Esophagus muscularis mucosa (tissue), 4 donors: ENCODE results near the gene HOXA4. TPM values are rescaled to one million over a fixed set of nuclear protein-coding genes. Genes with fewer than 3 reads are reported as not detected.
A peak's percentile ranks its signal among the peaks of the same experiment; 100 is the strongest.

ENCODE experiments used
- DNase-seq: peaks from one replicate; pipeline ENCODE4 v3.0.0-alpha.2; 2017; ENCODE audit errors: extremely low spot score
- H3K27ac ChIP-seq, 4 donors: fragments of 200-600 bp; sonication (generic); replicated peaks in 1 of 4; 1 replicate in 3 of 4; 2 replicates in 1 of 4; pipeline ENCODE4 v1.5.1; 2016 to 2019; ENCODE audit warnings: mild to moderate bottlenecking in 1 of 4
- H3K27me3 ChIP-seq, 4 donors: fragments of 200-600 bp; sonication (generic); one replicate each; pipeline versions ENCODE4 v1.5.1 to v1.6.0; 2016 to 2019
- H3K36me3 ChIP-seq, 4 donors: fragments of 200-600 bp; sonication (generic); one replicate each; pipeline ENCODE4 v1.5.1; 2016 to 2019
- H3K4me1 ChIP-seq, 4 donors: fragments of 200-600 bp; sonication (generic); one replicate each; pipeline ENCODE4 v1.5.1; 2016 to 2019
- H3K4me3 ChIP-seq, 4 donors: fragments of 200-600 bp; sonication (generic); 1 replicate in 2 of 4; 2 replicates in 2 of 4; pipeline ENCODE4 v1.5.1; 2016 to 2019; ENCODE audit warnings: mild to moderate bottlenecking in 4 of 4, moderate library complexity in 1 of 4
- H3K9me3 ChIP-seq, 4 donors: fragments of 200-600 bp; sonication (generic); 1 replicate in 3 of 4; 2 replicates in 1 of 4; pipeline ENCODE4 v1.5.1; 2016 to 2019
- EP300 ChIP-seq: sonication (generic); formaldehyde crosslinking; IDR thresholded peaks from one replicate; pipeline ENCODE4 v1.6.1; 2017; ENCODE audit warnings: antibody characterized with exemption
- POLR2A ChIP-seq: fragments of 450-650 bp; IDR thresholded peaks from one replicate; pipeline ENCODE4 v1.6.1; 2017; ENCODE audit warnings: antibody characterized with exemption, moderate library complexity, mild to moderate bottlenecking, low read depth
- POLR2AphosphoS5 ChIP-seq, 2 donors: sonication (generic); formaldehyde crosslinking; IDR thresholded peaks; one replicate each; pipeline ENCODE4 v1.6.1; 2017; ENCODE audit warnings: antibody characterized with exemption in 2 of 2
- WGBS: methylation state at CpG from one replicate; pipeline ENCODE4 v1.1.5; 2018; 5-methylcytosine and 5-hydroxymethylcytosine counted together
- intact Hi-C: fragments of 100-400 bp; cut with DNase I; formaldehyde crosslinking; loops from one replicate; pipeline ENCODE4 v1.15.1; 2023
- total RNA-seq, 4 donors: library from RNA; depleted of rRNA; stranded (reverse); fragments of >200 nt; gene quantifications; one replicate each; pipeline versions ENCODE4 v1.1.0 to v1.2.1, GENCODE V29; 2016
- TF ChIP-seq, protein P1 (sequence below), 3 experiments: fragments of 200-600 bp in 2 of 3; fragments of 450-650 bp in 1 of 3; sonication (generic) in 2 of 3; IDR thresholded peaks; one replicate each; pipeline ENCODE4 v1.5.1; 2017 to 2019; ENCODE audit warnings: antibody characterized with exemption in 3 of 3, mild to moderate bottlenecking in 2 of 3, moderate library complexity in 1 of 3

HOXA4 gene
- total RNA-seq, 4 donors from 2014 or later: 12.5 to 26.8 (median 18.1) TPM

- TF ChIP-seq, protein P1, sequence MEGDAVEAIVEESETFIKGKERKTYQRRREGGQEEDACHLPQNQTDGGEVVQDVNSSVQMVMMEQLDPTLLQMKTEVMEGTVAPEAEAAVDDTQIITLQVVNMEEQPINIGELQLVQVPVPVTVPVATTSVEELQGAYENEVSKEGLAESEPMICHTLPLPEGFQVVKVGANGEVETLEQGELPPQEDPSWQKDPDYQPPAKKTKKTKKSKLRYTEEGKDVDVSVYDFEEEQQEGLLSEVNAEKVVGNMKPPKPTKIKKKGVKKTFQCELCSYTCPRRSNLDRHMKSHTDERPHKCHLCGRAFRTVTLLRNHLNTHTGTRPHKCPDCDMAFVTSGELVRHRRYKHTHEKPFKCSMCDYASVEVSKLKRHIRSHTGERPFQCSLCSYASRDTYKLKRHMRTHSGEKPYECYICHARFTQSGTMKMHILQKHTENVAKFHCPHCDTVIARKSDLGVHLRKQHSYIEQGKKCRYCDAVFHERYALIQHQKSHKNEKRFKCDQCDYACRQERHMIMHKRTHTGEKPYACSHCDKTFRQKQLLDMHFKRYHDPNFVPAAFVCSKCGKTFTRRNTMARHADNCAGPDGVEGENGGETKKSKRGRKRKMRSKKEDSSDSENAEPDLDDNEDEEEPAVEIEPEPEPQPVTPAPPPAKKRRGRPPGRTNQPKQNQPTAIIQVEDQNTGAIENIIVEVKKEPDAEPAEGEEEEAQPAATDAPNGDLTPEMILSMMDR (IDR thresholded peaks at IDR 0.05): no peak
- TF ChIP-seq POLR2AphosphoS5 (IDR thresholded peaks at IDR 0.05) (peak; percentile 60 to 76), POLR2A (no peak)
- intact Hi-C loops: no loop called here
- DNase-seq: no peak
- H3K27ac ChIP-seq: peak overlapping the region; percentile 96 to 100 (median 99)
- H3K27me3 ChIP-seq: no peaks in the 10 kb centered on the region
- no peaks in the 10 kb centered on the region for H3K36me3 ChIP-seq
- no peaks in the 10 kb centered on the region for H3K9me3 ChIP-seq
- 30% methylated on average over 2 of the region's 2 CpGs for WGBS
- H3K4me1 ChIP-seq: peaks cover 20 to 82% (median 81%) of the 10 kb centered on the region in 4 donors
- peak overlapping the region in 2 of 4 donors; percentile 1 to 10 for H3K4me3 ChIP-seq
Observed at GRCh38 chr7:27128034-27128433, 2.5 kb downstream of the HOXA4 start.

- TF ChIP-seq POLR2AphosphoS5 (IDR thresholded peaks at IDR 0.05) (no peak), EP300 (no peak), POLR2A (no peak)
- TF ChIP-seq, protein P1 (IDR thresholded peaks at IDR 0.05): no peak
- Histone ChIP-seq H3K27me3 (no peaks in the 10 kb centered on the region), H3K36me3 (no peaks in the 10 kb centered on the region), H3K9me3 (no peaks in the 10 kb centered on the region), H3K27ac (peak overlapping the region; percentile 96 to 100 (median 99)), H3K4me3 (peak overlapping the region in 1 of 4 donors; percentile 4), H3K4me1 (peaks cover 21 to 74% (median 73%) of the 10 kb centered on the region in 4 donors)
- intact Hi-C loops: no loop called here
- 29% methylated on average over 3 of the region's 3 CpGs for WGBS
- DNase-seq: no peak
Observed at GRCh38 chr7:27126596-27127327, 3.8 kb downstream of the HOXA4 start.

- Histone ChIP-seq H3K27me3 (no peaks in the 10 kb centered on the region), H3K36me3 (no peaks in the 10 kb centered on the region), H3K27ac (peak overlapping the region; percentile 96 to 100 (median 99)), H3K4me1 (peaks cover 21 to 73% (median 71%) of the 10 kb centered on the region in 4 donors), H3K9me3 (no peaks in the 10 kb centered on the region), H3K4me3 (no peak overlapping the region)
- intact Hi-C loops: no loop called here
- no peak for DNase-seq
- TF ChIP-seq POLR2AphosphoS5 (IDR thresholded peaks at IDR 0.05) (no peak), EP300 (no peak), POLR2A (no peak)
- TF ChIP-seq, protein P1 (IDR thresholded peaks at IDR 0.05): no peak
- WGBS: 35% methylated on average over 5 of the region's 5 CpGs
Observed at GRCh38 chr7:27125986-27126394, 4.6 kb downstream of the HOXA4 start.

- TF ChIP-seq POLR2AphosphoS5 (IDR thresholded peaks at IDR 0.05) (peak in 1 of 2 donors; percentile 26), POLR2A (no peak), EP300 (no peak)
- TF ChIP-seq, protein P1 (IDR thresholded peaks at IDR 0.05): no peak
- H3K9me3 ChIP-seq: no peaks in the 10 kb centered on the region
- H3K36me3 ChIP-seq: no peaks in the 10 kb centered on the region
- intact Hi-C loops: no loop called here
- peak overlapping the region; percentile 50 to 75 (median 66) for H3K4me3 ChIP-seq
- 41% methylated on average over 7 of the region's 8 CpGs for WGBS
- H3K4me1 ChIP-seq: peaks cover 26 to 80% (median 80%) of the 10 kb centered on the region in 4 donors
- DNase-seq: no peak
- no peaks in the 10 kb centered on the region for H3K27me3 ChIP-seq
- peak overlapping the region; percentile 96 to 100 (median 99) for H3K27ac ChIP-seq
Observed at GRCh38 chr7:27124902-27125689, 5.5 kb downstream of the HOXA4 start.
